ENCODE results near the gene GNG5.
"Not testable (repeated sequence)": the region's sequence is repeated elsewhere in the genome, so short reads cannot be mapped to it uniquely, and the experiment has no call there.

The GNG5 gene

GRCh38 chr1:84506002-84506728 is at the start of gene GNG5, which contains the start of gene SPATA1:
Gene GNG5 (minus strand): TSS chr1:84506581. CDS start chr1:84506091, 490 bp downstream.
Gene SPATA1 (plus strand): TSS chr1:84506386. CDS start chr1:84516360, 9,974 bp downstream.
- peak; percentile 60 for DNase-seq (ENCODE audit: low read depth, low spot score)
- H3K27ac ChIP-seq, result peak within 1 kb of the TSS; percentile 91

GRCh38 chr1:84550826-84551225 is 44.4 kb upstream of the GNG5 start:
- DNase-seq (ENCODE audit: low read depth, low spot score), result no peak
- no peak overlapping the region for H3K27ac ChIP-seq

- DNase-seq (ENCODE audit: low read depth, low spot score), result no peak
Measured at GRCh38 chr1:84541679-84542078, 35.3 kb upstream of the GNG5 start.

GRCh38 chr1:84540759-84541158 is 34.4 kb upstream of the GNG5 start:
- DNase-seq (ENCODE audit: low read depth, low spot score), result no peak
- H3K27ac ChIP-seq, result no peak overlapping the region

More at GRCh38 chr1:84541679-84542078, 35.3 kb upstream of the GNG5 start:
- H3K27ac ChIP-seq, result no peak overlapping the region

GRCh38 chr1:84539972-84540371 is 33.6 kb upstream of the GNG5 start:
- H3K27ac ChIP-seq, result no peak overlapping the region
- DNase-seq (ENCODE audit: low read depth, low spot score), result peak; percentile 2

GRCh38 chr1:84538599-84538998 is 32.2 kb upstream of the GNG5 start:
- H3K27ac ChIP-seq, result no peak overlapping the region
- DNase-seq (ENCODE audit: low read depth, low spot score), result no peak

GRCh38 chr1:84525779-84526178 is 19.4 kb upstream of the GNG5 start:
- no peak for DNase-seq (ENCODE audit: low read depth, low spot score)
- no peak overlapping the region for H3K27ac ChIP-seq

GRCh38 chr1:84524590-84524989 is 18.2 kb upstream of the GNG5 start:
- no peak for DNase-seq (ENCODE audit: low read depth, low spot score)
- H3K27ac ChIP-seq, result no peak overlapping the region

GRCh38 chr1:84510668-84511067 is 4.3 kb upstream of the GNG5 start:
- no peak overlapping the region for H3K27ac ChIP-seq
- no peak for DNase-seq (ENCODE audit: low read depth, low spot score)

- no peak for DNase-seq (ENCODE audit: low read depth, low spot score)
- no peak overlapping the region for H3K27ac ChIP-seq
Measured at GRCh38 chr1:84510165-84510564, 3.8 kb upstream of the GNG5 start.

- no peak overlapping the region for H3K27ac ChIP-seq
- DNase-seq (ENCODE audit: low read depth, low spot score), result no peak
Measured at GRCh38 chr1:84509029-84509428, 2.6 kb upstream of the GNG5 start.

GRCh38 chr1:84508510-84508909 is 2.1 kb upstream of the GNG5 start:
- no peak overlapping the region for H3K27ac ChIP-seq
- DNase-seq (ENCODE audit: low read depth, low spot score), result no peak

GRCh38 chr1:84507887-84508286 is 1.5 kb upstream of the GNG5 start:
- not testable (repeated sequence) for DNase-seq (ENCODE audit: low read depth, low spot score); H3K27ac ChIP-seq

GRCh38 chr1:84506729-84507453 is 510 bp upstream of the GNG5 start:
- no peak for DNase-seq (ENCODE audit: low read depth, low spot score)
- H3K27ac ChIP-seq, result peak overlapping the region; percentile 91

GRCh38 chr1:84505493-84506001 is 834 bp downstream of the GNG5 start:
- peak overlapping the region; percentile 91 for H3K27ac ChIP-seq
- no peak for DNase-seq (ENCODE audit: low read depth, low spot score)

GRCh38 chr1:84504580-84505492 is 1.5 kb downstream of the GNG5 start:
- peak overlapping the region; percentile 91 for H3K27ac ChIP-seq
- DNase-seq (ENCODE audit: low read depth, low spot score), result no peak

- DNase-seq (ENCODE audit: low read depth, low spot score), result no peak
- no peak overlapping the region for H3K27ac ChIP-seq
Measured at GRCh38 chr1:84502927-84503326, 3.5 kb downstream of the GNG5 start.

GRCh38 chr1:84497631-84498275 is 8.6 kb downstream of the GNG5 start:
- no peak for DNase-seq (ENCODE audit: low read depth, low spot score)
- H3K27ac ChIP-seq, result no peak overlapping the region

- DNase-seq (ENCODE audit: low read depth, low spot score), result no peak
- H3K27ac ChIP-seq, result no peak overlapping the region
Measured at GRCh38 chr1:84496498-84496897, 9.9 kb downstream of the GNG5 start.

- no peak for DNase-seq (ENCODE audit: low read depth, low spot score)
- no peak overlapping the region for H3K27ac ChIP-seq
Measured at GRCh38 chr1:84493747-84494146, 12.6 kb downstream of the GNG5 start.
